SK-N-SH (cell line): ENCODE results near the gene VAMP8. TPM values are rescaled to one million over a fixed set of nuclear protein-coding genes. Genes with fewer than 3 reads are reported as not detected.
A peak's percentile ranks its signal among the peaks of the same experiment; 100 is the strongest.

Experiments used
- CTCF ChIA-PET: fragments of 300-600, 350-600 bp; formaldehyde crosslinking; extraction: SDS; loops from one replicate; lab custom pipeline; 2021; lab: Yijun Ruan, JAX
- POLR2A ChIA-PET: fragments of 350-600 bp; sonication (Branson Sonifier 250); formaldehyde crosslinking; extraction: SDS; loops from one replicate; lab custom pipeline; 2020; ENCODE audit warnings: antibody characterized with exemption, inconsistent platforms; lab: Yijun Ruan, JAX
- DNase-seq: peaks from one replicate; pipeline ENCODE4 v3.0.0; 2012
- H2AFZ ChIP-seq: fragments of 200-600 bp; sonication (generic); 2 replicates; pipeline ENCODE4 v1.8.1; 2016; ENCODE audit warnings: antibody characterized with exemption, mild to moderate bottlenecking, low read depth
- H3F3A ChIP-seq: fragments of 200-600 bp; sonication (generic); replicated peaks from 2 replicates; pipeline ENCODE3; 2016; ENCODE audit warnings: antibody characterized with exemption, mild to moderate bottlenecking; ENCODE audit not compliant: insufficient read depth
- H3K27ac ChIP-seq, 2 experiments: fragments of 200-500 bp in 1 of 2; fragments of 200-600 bp in 1 of 2; sonication (Bioruptor generic) in 1 of 2; sonication (generic), shearing (Covaris generic) in 1 of 2; 2 replicates each; pipeline versions ENCODE4 v1.5.1 to v1.6.1; 2014 to 2016; ENCODE audit warnings: low read depth in 2 of 2, inconsistent platforms in 1 of 2, low read length in 1 of 2, mild to moderate bottlenecking in 1 of 2, mixed read lengths in 1 of 2
- H3K27me3 ChIP-seq: fragments of 200-600 bp; sonication (generic), shearing (Covaris generic); 2 replicates; pipeline ENCODE4 v1.6.1; 2016; ENCODE audit warnings: mixed run types; ENCODE audit not compliant: insufficient read depth
- H3K36me3 ChIP-seq, 2 experiments: fragments of 200-500 bp in 1 of 2; fragments of 200-600 bp in 1 of 2; sonication (Bioruptor generic) in 1 of 2; sonication (generic) in 1 of 2; replicated peaks in 1 of 2; 2 replicates each; pipeline versions ENCODE3 to v1.5.1; 2014 to 2016; ENCODE audit warnings: low read length in 1 of 2, mild to moderate bottlenecking in 1 of 2; ENCODE audit not compliant: insufficient read depth in 2 of 2, control insufficient read depth in 1 of 2
- H3K4me1 ChIP-seq, 2 experiments: fragments of 200-500 bp in 1 of 2; fragments of 200-600 bp in 1 of 2; sonication (Bioruptor generic) in 1 of 2; sonication (generic), shearing (Covaris generic) in 1 of 2; 2 replicates each; pipeline versions ENCODE4 v1.5.1 to v1.6.1; 2014 to 2016; ENCODE audit warnings: low read depth in 1 of 2, low read length in 1 of 2, mixed run types in 1 of 2; ENCODE audit not compliant: insufficient read depth in 2 of 2, control insufficient read depth in 1 of 2
- H3K4me2 ChIP-seq: fragments of 200-600 bp; sonication (generic), shearing (Covaris generic); 2 replicates; pipeline ENCODE4 v1.6.1; 2017; ENCODE audit warnings: mixed run types
- H3K4me3 ChIP-seq, 2 experiments: fragments of 200-500 bp in 1 of 2; fragments of 200-600 bp in 1 of 2; sonication (Bioruptor generic) in 1 of 2; sonication (generic), shearing (Covaris generic) in 1 of 2; 2 replicates each; pipeline versions ENCODE4 v1.5.1 to v1.8.1; 2014 to 2016; ENCODE audit warnings: low read depth in 2 of 2, inconsistent platforms in 1 of 2, low read length in 1 of 2, mild to moderate bottlenecking in 1 of 2, mixed read lengths in 1 of 2, moderate library complexity in 1 of 2
- H3K79me2 ChIP-seq: fragments of 200-600 bp; sonication (generic); 2 replicates; pipeline ENCODE4 v1.8.1; 2017; ENCODE audit warnings: mild to moderate bottlenecking; ENCODE audit not compliant: insufficient read depth
- H3K9ac ChIP-seq: fragments of 200-600 bp; sonication (generic); 2 replicates; pipeline ENCODE4 v1.6.1; 2017; ENCODE audit warnings: mixed run types
- H3K9me2 ChIP-seq: fragments of 200-600 bp; sonication (generic); 2 replicates; pipeline ENCODE4 v1.6.1; 2017; ENCODE audit warnings: mixed run types
- H3K9me3 ChIP-seq: fragments of 200-600 bp; sonication (generic); 2 replicates; pipeline ENCODE4 v1.6.1; 2017; ENCODE audit warnings: mixed run types, mild to moderate bottlenecking, moderate library complexity
- H4K20me1 ChIP-seq: fragments of 200-600 bp; sonication (generic); 2 replicates; pipeline ENCODE4 v1.6.1; 2017; ENCODE audit warnings: mild to moderate bottlenecking, mixed run types; ENCODE audit not compliant: insufficient read depth
- CHD2 ChIP-seq: fragments of 150-350 bp; IDR thresholded peaks from 2 replicates; pipeline ENCODE4 v1.6.1; 2018; ENCODE audit warnings: low read length; ENCODE audit not compliant: partially characterized antibody
- ELF1 ChIP-seq: IDR thresholded peaks from 2 replicates; pipeline ENCODE4 v1.4.0; 2012
- EP300 ChIP-seq, 2 experiments: IDR thresholded peaks; 2 replicates each; pipeline versions ENCODE4 v1.4.0 to v1.6.1; 2012; ENCODE audit warnings: borderline replicate concordance in 1 of 2, low read depth in 1 of 2, low read length in 1 of 2
- EZH2phosphoT487 ChIP-seq: fragments of 200-600 bp; sonication (generic); IDR thresholded peaks from 2 replicates; pipeline ENCODE4 v1.6.1; 2017; ENCODE audit warnings: low read depth, mixed run types, mild to moderate bottlenecking, antibody characterized with exemption, moderate library complexity, borderline replicate concordance
- FOSL2 ChIP-seq: IDR thresholded peaks from 2 replicates; pipeline ENCODE4 v1.4.0; 2012; ENCODE audit warnings: low read depth, mild to moderate bottlenecking, moderate library complexity, borderline replicate concordance
- FOXJ3 ChIP-seq: sonication (generic); formaldehyde crosslinking; IDR thresholded peaks from 2 replicates; pipeline ENCODE4 v1.5.1; 2020; ENCODE audit warnings: mild to moderate bottlenecking, missing genetic modification reagents
- FOXM1 ChIP-seq: IDR thresholded peaks from 2 replicates; pipeline ENCODE4 v1.4.0; 2012; ENCODE audit warnings: low read depth, mild to moderate bottlenecking
- GABPA ChIP-seq: IDR thresholded peaks from 2 replicates; pipeline ENCODE4 v1.4.0; 2012; ENCODE audit warnings: low read depth, mild to moderate bottlenecking
- GATA2 ChIP-seq: sonication (generic); formaldehyde crosslinking; IDR thresholded peaks from 2 replicates; pipeline ENCODE4 v1.5.0; 2020; ENCODE audit warnings: mild to moderate bottlenecking, missing genetic modification reagents
- IRF3 ChIP-seq: fragments of 150-350 bp; IDR thresholded peaks from 2 replicates; pipeline ENCODE4 v1.6.1; 2016; ENCODE audit warnings: mild to moderate bottlenecking, low read depth, low read length
- JUND ChIP-seq: IDR thresholded peaks from 2 replicates; pipeline ENCODE4 v1.4.0; 2012
- MAX ChIP-seq: IDR thresholded peaks from 2 replicates; pipeline ENCODE4 v1.4.0; 2012; ENCODE audit warnings: low read depth
- MEF2A ChIP-seq: IDR thresholded peaks from 2 replicates; pipeline ENCODE4 v1.4.0; 2012; ENCODE audit warnings: low read depth, borderline replicate concordance
- MXI1 ChIP-seq: IDR thresholded peaks from 2 replicates; pipeline ENCODE4 v1.6.1; 2012; ENCODE audit warnings: mild to moderate bottlenecking, low read depth, low read length, improper control_type of control experiment
- NFIC ChIP-seq: IDR thresholded peaks from 2 replicates; pipeline ENCODE4 v1.4.0; 2012; ENCODE audit warnings: borderline replicate concordance
- NRF1 ChIP-seq: IDR thresholded peaks from 2 replicates; pipeline ENCODE4 v1.6.1; 2012; ENCODE audit warnings: low read depth, mild to moderate bottlenecking, low read length
- PBX3 ChIP-seq: IDR thresholded peaks from 2 replicates; pipeline ENCODE4; 2012
- POLR2AphosphoS5 ChIP-seq: IDR thresholded peaks from 2 replicates; pipeline ENCODE4 v1.6.1; 2012; ENCODE audit warnings: low read depth, low read length
- RAD21 ChIP-seq: IDR thresholded peaks from 2 replicates; pipeline ENCODE4 v1.6.1; 2012; ENCODE audit warnings: mild to moderate bottlenecking, low read length
- RCOR1 ChIP-seq: fragments of 150-350 bp; IDR thresholded peaks from 2 replicates; pipeline ENCODE4 v1.6.1; 2017; ENCODE audit warnings: antibody characterized with exemption, low read length
- RFX5 ChIP-seq: IDR thresholded peaks from 2 replicates; pipeline ENCODE4 v1.6.1; 2012; ENCODE audit warnings: mild to moderate bottlenecking, improper control_type of control experiment, low read length
- RXRA ChIP-seq: IDR thresholded peaks from 2 replicates; pipeline ENCODE4 v1.4.0; 2012; ENCODE audit warnings: low read depth, mild to moderate bottlenecking, borderline replicate concordance
- SIN3A ChIP-seq: IDR thresholded peaks from 2 replicates; pipeline ENCODE4 v1.6.1; 2012; ENCODE audit warnings: low read depth, mild to moderate bottlenecking, low read length, moderate library complexity, borderline replicate concordance
- SMC3 ChIP-seq: IDR thresholded peaks from 2 replicates; pipeline ENCODE4 v1.6.1; 2012; ENCODE audit warnings: low read depth, low read length, improper control_type of control experiment
- TAF1 ChIP-seq: IDR thresholded peaks from 2 replicates; pipeline ENCODE4 v1.6.1; 2012; ENCODE audit warnings: low read depth, mild to moderate bottlenecking, low read length, moderate library complexity, borderline replicate concordance
- TCF12 ChIP-seq: IDR thresholded peaks from 2 replicates; pipeline ENCODE4 v1.4.0; 2012
- TEAD4 ChIP-seq: IDR thresholded peaks from 2 replicates; pipeline ENCODE4 v1.4.0; 2012; ENCODE audit warnings: mild to moderate bottlenecking, borderline replicate concordance; ENCODE audit not compliant: insufficient read depth
- USF1 ChIP-seq: IDR thresholded peaks from 2 replicates; pipeline ENCODE4 v1.4.0; 2012; ENCODE audit warnings: low read depth, borderline replicate concordance
- USF2 ChIP-seq: fragments of 150-350 bp; IDR thresholded peaks from 2 replicates; pipeline ENCODE4 v1.6.1; 2017; ENCODE audit warnings: antibody characterized with exemption, low read length, low read depth, borderline replicate concordance
- YY1 ChIP-seq: IDR thresholded peaks from 2 replicates; pipeline ENCODE4 v1.4.0; 2012; ENCODE audit warnings: low read depth, mild to moderate bottlenecking
- WGBS: methylation state at CpG from one replicate; pipeline ENCODE4 v1.1.6; 2017; ENCODE audit warnings: low lambda C conversion rate; 5-methylcytosine and 5-hydroxymethylcytosine counted together
- polyA plus RNA-seq, 3 experiments: library from polyadenylated mRNA; depleted of rRNA; stranded (reverse); fragments of >200 nt; gene quantifications; 2 replicates each; pipeline ENCODE4 v1.2.3, GENCODE V29; 2012

Gene VAMP8
- polyA plus RNA-seq, 1 of the 3 experiments (the other 2 are of a cell fraction): 0.72 TPM

- Histone ChIP-seq H3K4me1 (peaks cover 0 to 11% of the 10 kb centered on the region in 2 experiments; a peak in 2 of 4 replicates), H3K9me3 (no peaks in the 10 kb centered on the region), H3K27ac (peak within 1 kb of the TSS; percentile 81 to 87), H3K4me2 (peak within 1 kb of the TSS; percentile 96), H3K9me2 (no peaks in the 10 kb centered on the region), H3K9ac (peak within 1 kb of the TSS; percentile 81), H3F3A (peaks cover 30% of the 10 kb centered on the region), H3K27me3 (no peaks in the 10 kb centered on the region), H3K79me2 (peaks cover 72% of the 10 kb centered on the region), H4K20me1 (peaks cover 2% of the 10 kb centered on the region; the same call in 1 of the 2 replicates), H3K36me3 (peaks cover 21 to 28% of the 10 kb centered on the region in 2 experiments), H3K4me3 (peak within 1 kb of the TSS; percentile 79 to 93), H2AFZ (peak within 1 kb of the TSS; percentile 98)
- WGBS: 13% methylated on average over 45 of the region's 73 CpGs
- POLR2A ChIA-PET: interaction anchor here (0.6 to 1.5 kb wide), 13 partner anchors 10 to 293 kb away, joined by 3 to 10 read pairs (median 3); partner anchors contain the start of genes ELMOD3, GGCX, RETSAT and RNF181
- CTCF ChIA-PET: interaction anchor here (1.6 to 1.8 kb wide), 2 partner anchors 9 to 25 kb away, joined by 4 to 6 read pairs; partner anchors contain the start of gene TMEM150A
- peak; percentile 98 for DNase-seq
- TF ChIP-seq MAX: peak; percentile 93
- no peak for TF ChIP-seq RAD21
- TF ChIP-seq FOSL2: no peak
- peak in 1 of 2 experiments; percentile 18; a peak in 1 of 4 replicates for TF ChIP-seq EP300 (IDR thresholded peaks at IDR 0.05; ENCODE audit: borderline replicate concordance in 1 of 2, low read depth in 1 of 2, low read length in 1 of 2)
- no peak for TF ChIP-seq FOXM1
- no peak for TF ChIP-seq NRF1
- no peak for TF ChIP-seq SMC3
- peak; percentile 52; the same call in 1 of the 2 replicates for TF ChIP-seq SIN3A
- no peak for TF ChIP-seq USF2
- no peak for TF ChIP-seq FOXJ3
- TF ChIP-seq USF1: peak; percentile 0; the same call in 1 of the 2 replicates
- TF ChIP-seq RCOR1: no peak
- no peak for TF ChIP-seq CHD2
- peak; percentile 59; the same call in 1 of the 2 replicates for TF ChIP-seq MXI1
- no peak for TF ChIP-seq GATA2 (CRISPR knock-in tag)
- TF ChIP-seq EZH2phosphoT487: no peak
- peak; percentile 40; the same call in 1 of the 2 replicates for TF ChIP-seq YY1
- TF ChIP-seq JUND: no peak
- TF ChIP-seq RXRA: no peak
- TF ChIP-seq TEAD4: no peak
- TF ChIP-seq NFIC: no peak
- no peak for TF ChIP-seq RFX5
- TF ChIP-seq TAF1: peak; percentile 94
- TF ChIP-seq GABPA: peak; percentile 90
- TF ChIP-seq POLR2AphosphoS5: peak; percentile 97
- no peak for TF ChIP-seq IRF3
- TF ChIP-seq PBX3: no peak
- peak; percentile 77 for TF ChIP-seq ELF1
- no peak for TF ChIP-seq MEF2A
- TF ChIP-seq TCF12: peak; percentile 20; the same call in 1 of the 2 replicates
Measured at GRCh38 chr2:85611705-85612587, 34.6 kb downstream of the VAMP8 start, which contains the start of gene C2orf68. Gene C2orf68, minus strand, starts transcription at chr2:85612066. Its CDS starts 82 bp downstream, at chr2:85611984.
